ENCODE data around the gene FANCD2OS. TPM values are rescaled to one million over a fixed set of nuclear protein-coding genes. Genes with fewer than 3 reads are reported as not detected.

Gene FANCD2OS
- total RNA-seq, 1 experiment from 2014 or later: not detected

DNA sequence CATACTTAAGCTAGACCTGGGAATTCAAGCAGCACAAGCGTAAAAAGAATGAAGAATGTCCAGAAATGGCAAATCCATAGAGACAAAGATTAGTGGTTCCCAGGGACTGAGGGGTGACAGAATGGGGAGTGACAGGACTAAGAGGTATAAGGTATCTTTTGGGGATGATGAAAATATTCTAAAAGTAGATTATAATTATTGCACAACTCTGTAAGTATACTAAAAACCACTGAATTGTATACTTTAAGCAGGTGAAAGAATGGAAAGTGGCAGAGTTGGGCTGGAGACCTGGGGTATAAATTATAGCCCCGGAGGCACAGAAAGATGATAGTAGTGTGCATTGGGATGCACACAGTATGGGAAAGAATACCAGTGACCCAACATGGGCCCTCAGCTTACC is 13.0 kb upstream of the FANCD2OS start:
- Mint-ChIP-seq H3K27me3 (ENCODE audit: low read depth) (no peaks in the 10 kb centered on the region), H3K27ac (no peak overlapping the region; a peak in 1 of 7 replicates)

More for the DNA sequence above, 13.0 kb upstream of the FANCD2OS start:
- Histone ChIP-seq H3K23ac (ENCODE audit: insufficient read length, low read depth, low read length) (no peak overlapping the region), H3K4me1 (ENCODE audit: insufficient read depth, low read length) (no peaks in the 10 kb centered on the region), H2BK5ac (ENCODE audit: insufficient read length, low read length) (no peak overlapping the region), H3K18ac (ENCODE audit: insufficient read length, low read depth, low read length) (no peak overlapping the region), H3K23me2 (ENCODE audit: insufficient read length, low read depth, low read length, poor library complexity, severe bottlenecking) (peaks cover 4% of the 10 kb centered on the region), H3K27me3 (ENCODE audit: insufficient read depth, low read length) (no peaks in the 10 kb centered on the region), H2BK12ac (ENCODE audit: insufficient read length, low read depth, low read length) (no peak overlapping the region), H3K9ac (ENCODE audit: extremely low read depth, insufficient read length, low read length) (no peak overlapping the region), H3K79me2 (ENCODE audit: insufficient read depth, low read length) (peaks cover 14% of the 10 kb centered on the region; the same call in 1 of the 2 replicates), H3K27ac (ENCODE audit: insufficient read length, low read depth, low read length) (no peak overlapping the region), H2BK120ac (ENCODE audit: low read depth, low read length, poor library complexity, severe bottlenecking) (no peak overlapping the region), H4K20me1 (ENCODE audit: control insufficient read depth, insufficient read depth, insufficient read length) (no peaks in the 10 kb centered on the region), H4K91ac (ENCODE audit: insufficient read length, low read depth, low read length) (no peak overlapping the region), H3K4ac (ENCODE audit: low read depth, low read length) (no peak overlapping the region), H4K8ac (replicated peaks; ENCODE audit: insufficient read length, low read depth, low read length) (no peak overlapping the region), H3K4me2 (ENCODE audit: insufficient read depth, insufficient read length, low read length) (no peak overlapping the region), H2AFZ (ENCODE audit: low read length) (no peak overlapping the region), H2BK15ac (ENCODE audit: low read depth, low read length) (no peak overlapping the region), H3K9me3 (ENCODE audit: control insufficient read depth, low read depth, low read length) (no peaks in the 10 kb centered on the region), H4K5ac (ENCODE audit: insufficient read length, low read depth, low read length) (no peak overlapping the region), H3T11ph (ENCODE audit: low read length) (no peak overlapping the region), H3K56ac (ENCODE audit: insufficient read length, low read depth, low read length) (no peak overlapping the region), H2AK5ac (ENCODE audit: insufficient read length, low read length) (no peak overlapping the region), H2BK20ac (ENCODE audit: low read depth, low read length, poor library complexity, severe bottlenecking) (no peak overlapping the region), H3K14ac (ENCODE audit: insufficient read depth, low read length) (no peak overlapping the region), H3K79me1 (ENCODE audit: insufficient read depth, low read depth, low read length, poor library complexity, severe bottlenecking) (peaks cover 4% of the 10 kb centered on the region)
- no peak for DNase-seq
- Mint-ChIP-seq H3K9me3 (no peaks in the 10 kb centered on the region), H3K4me1 (peaks cover 7 to 8% of the 10 kb centered on the region in 2 experiments), H3K36me3 (ENCODE audit: insufficient read depth in 1 of 3, low read depth in 3 of 3) (peaks cover 12 to 49% (median 38%) of the 10 kb centered on the region in 3 experiments; a peak in 6 of 7 replicates), H3K4me3 (no peak overlapping the region)
- TF ChIP-seq, protein P1, sequence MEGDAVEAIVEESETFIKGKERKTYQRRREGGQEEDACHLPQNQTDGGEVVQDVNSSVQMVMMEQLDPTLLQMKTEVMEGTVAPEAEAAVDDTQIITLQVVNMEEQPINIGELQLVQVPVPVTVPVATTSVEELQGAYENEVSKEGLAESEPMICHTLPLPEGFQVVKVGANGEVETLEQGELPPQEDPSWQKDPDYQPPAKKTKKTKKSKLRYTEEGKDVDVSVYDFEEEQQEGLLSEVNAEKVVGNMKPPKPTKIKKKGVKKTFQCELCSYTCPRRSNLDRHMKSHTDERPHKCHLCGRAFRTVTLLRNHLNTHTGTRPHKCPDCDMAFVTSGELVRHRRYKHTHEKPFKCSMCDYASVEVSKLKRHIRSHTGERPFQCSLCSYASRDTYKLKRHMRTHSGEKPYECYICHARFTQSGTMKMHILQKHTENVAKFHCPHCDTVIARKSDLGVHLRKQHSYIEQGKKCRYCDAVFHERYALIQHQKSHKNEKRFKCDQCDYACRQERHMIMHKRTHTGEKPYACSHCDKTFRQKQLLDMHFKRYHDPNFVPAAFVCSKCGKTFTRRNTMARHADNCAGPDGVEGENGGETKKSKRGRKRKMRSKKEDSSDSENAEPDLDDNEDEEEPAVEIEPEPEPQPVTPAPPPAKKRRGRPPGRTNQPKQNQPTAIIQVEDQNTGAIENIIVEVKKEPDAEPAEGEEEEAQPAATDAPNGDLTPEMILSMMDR (conservative IDR thresholded peaks at IDR 0.05): no peak
- WGBS (ENCODE audit: extremely low coverage, insufficient read length, low lambda C conversion rate): no CpG with 5 or more reads among the region's 2 CpGs

Data from H9 (cell line).